ENCODE measurements around the gene DNAJC16. TPM values are rescaled to one million over a fixed set of nuclear protein-coding genes. Genes with fewer than 3 reads are reported as not detected.

The DNAJC16 gene
- total RNA-seq, 4 donors from 2014 or later = 20.0 to 43.1 (median 22.6) TPM

- in situ Hi-C loops (cut with MboI; ENCODE audit: low sequenced_read_pairs in 4 of 4) = no loop called here
- H3K36me3 ChIP-seq = peaks cover 0 to 34% of the 10 kb centered on the region in 2 donors
- no peak for ATAC-seq
Measured at GRCh38 chr1:15557008-15557407, 30.4 kb downstream of the DNAJC16 start.

GRCh38 chr1:15557594-15557993, 30.9 kb downstream of the DNAJC16 start:
- TF ChIP-seq POLR2A (IDR thresholded peaks at IDR 0.05) (no peak), CTCF (IDR thresholded peaks at IDR 0.05 in 4 of 5, conservative IDR thresholded peaks at IDR 0.05 in 1 of 5) (no peak)
- Histone ChIP-seq H3K27ac (no peak overlapping the region), H3K4me3 (no peak overlapping the region), H3K27me3 (no peaks in the 10 kb centered on the region), H3K36me3 (peaks cover 0 to 39% of the 10 kb centered on the region in 2 donors), H3K4me1 (no peaks in the 10 kb centered on the region), H3K9me3 (no peaks in the 10 kb centered on the region)
- intact Hi-C loops (cut with DNase I; ENCODE audit: low total_unique reads) (no loop called here), in situ Hi-C loops (cut with MboI; ENCODE audit: low sequenced_read_pairs in 4 of 4) (no loop called here)
- DNase-seq (no peak), ATAC-seq (no peak)

More at GRCh38 chr1:15557008-15557407, 30.4 kb downstream of the DNAJC16 start:
- Histone ChIP-seq H3K9me3 (no peaks in the 10 kb centered on the region), H3K4me1 (no peaks in the 10 kb centered on the region), H3K27ac (no peak overlapping the region), H3K27me3 (no peaks in the 10 kb centered on the region), H3K4me3 (no peak overlapping the region)
- intact Hi-C loops (cut with DNase I; ENCODE audit: low total_unique reads) = no loop called here
- TF ChIP-seq POLR2A (IDR thresholded peaks at IDR 0.05) (no peak), CTCF (IDR thresholded peaks at IDR 0.05 in 4 of 5, conservative IDR thresholded peaks at IDR 0.05 in 1 of 5) (no peak)
- no peak for DNase-seq

GRCh38 chr1:15558516-15558915, 31.9 kb downstream of the DNAJC16 start:
- Histone ChIP-seq H3K9me3 (no peaks in the 10 kb centered on the region), H3K36me3 (peaks cover 0 to 49% of the 10 kb centered on the region in 2 donors), H3K4me1 (no peaks in the 10 kb centered on the region), H3K27ac (no peak overlapping the region), H3K4me3 (no peak overlapping the region), H3K27me3 (no peaks in the 10 kb centered on the region)
- ATAC-seq (no peak), DNase-seq (no peak)
- intact Hi-C loops (cut with DNase I; ENCODE audit: low total_unique reads) (no loop called here), in situ Hi-C loops (cut with MboI; ENCODE audit: low sequenced_read_pairs in 4 of 4) (no loop called here)
- TF ChIP-seq POLR2A (IDR thresholded peaks at IDR 0.05) = no peak
- no peak for TF ChIP-seq CTCF (IDR thresholded peaks at IDR 0.05 in 4 of 5, conservative IDR thresholded peaks at IDR 0.05 in 1 of 5)

GRCh38 chr1:15559189-15559810, 32.7 kb downstream of the DNAJC16 start:
- H3K9me3 ChIP-seq = no peaks in the 10 kb centered on the region
- no peak for ATAC-seq
- peaks cover 0 to 51% of the 10 kb centered on the region in 2 donors for H3K36me3 ChIP-seq
- in situ Hi-C loops (cut with MboI; ENCODE audit: low sequenced_read_pairs in 4 of 4) (no loop called here), intact Hi-C loops (cut with DNase I; ENCODE audit: low total_unique reads) (no loop called here)
- no peak overlapping the region for H3K4me3 ChIP-seq
- TF ChIP-seq POLR2A (IDR thresholded peaks at IDR 0.05) (no peak), CTCF (IDR thresholded peaks at IDR 0.05 in 4 of 5, conservative IDR thresholded peaks at IDR 0.05 in 1 of 5) (no peak)
- no peak for DNase-seq
- no peaks in the 10 kb centered on the region for H3K4me1 ChIP-seq
- no peak overlapping the region for H3K27ac ChIP-seq
- H3K27me3 ChIP-seq = no peaks in the 10 kb centered on the region

Data from gastrocnemius medialis (tissue), 4 donors.